MG63 (cell line): Measurements from ENCODE around the gene ANKRD12. TPM values are rescaled to one million over a fixed set of nuclear protein-coding genes. Genes with fewer than 3 reads are reported as not detected.
"Not testable (repeated sequence)": the region's sequence is repeated elsewhere in the genome, so short reads cannot be mapped to it uniquely, and the experiment has no call there.

Experiments used
- DNase-seq: peaks from one replicate; pipeline ENCODE4 v3.0.0-alpha.2; 2020
- H3K27me3 ChIP-seq: fragments of 250-450 bp; sonication (Bioruptor Pico); 2 replicates; pipeline ENCODE4 v1.5.1; 2020; ENCODE audit warnings: mild to moderate bottlenecking, moderate library complexity
- H3K36me3 ChIP-seq: fragments of 250-450 bp; sonication (Bioruptor Pico); 2 replicates; pipeline ENCODE4 v1.5.1; 2020; ENCODE audit warnings: mild to moderate bottlenecking, moderate library complexity
- H3K4me3 ChIP-seq: fragments of 250-450 bp; sonication (Bioruptor Pico); 2 replicates; pipeline ENCODE4 v1.5.1; 2020; ENCODE audit warnings: mild to moderate bottlenecking, moderate library complexity
- H3K9me3 ChIP-seq: fragments of 250-450 bp; sonication (Bioruptor Pico); 2 replicates; pipeline ENCODE4 v1.5.1; 2020; ENCODE audit warnings: mild to moderate bottlenecking, moderate library complexity
- total RNA-seq: library from RNA; depleted of rRNA; stranded (reverse); fragments of >200 nt; shearing (Covaris generic); gene quantifications from 2 replicates; pipeline ENCODE4 v1.2.3, GENCODE V29; 2014; ENCODE audit warnings: low replicate concordance

Gene ANKRD12
- total RNA-seq, 1 experiment from 2014 or later = 7.8 TPM

- no peaks in the 10 kb centered on the region; the same call in 1 of the 2 replicates for H3K36me3 ChIP-seq
Observed at GRCh38 chr18:9157806-9158205, 21.2 kb downstream of the ANKRD12 start.

GRCh38 chr18:9160014-9160413, 23.4 kb downstream of the ANKRD12 start:
- no peak overlapping the region for H3K4me3 ChIP-seq
- H3K9me3 ChIP-seq = peaks cover 14% of the 10 kb centered on the region
- no peak for DNase-seq
- no peaks in the 10 kb centered on the region; the same call in none of the 2 replicates for H3K36me3 ChIP-seq
- H3K27me3 ChIP-seq = no peaks in the 10 kb centered on the region

More at GRCh38 chr18:9157806-9158205, 21.2 kb downstream of the ANKRD12 start:
- no peak for DNase-seq
- H3K27me3 ChIP-seq = no peaks in the 10 kb centered on the region
- no peak overlapping the region for H3K4me3 ChIP-seq
- H3K9me3 ChIP-seq = peaks cover 6% of the 10 kb centered on the region

GRCh38 chr18:9162663-9163062, 26.1 kb downstream of the ANKRD12 start:
- not testable (repeated sequence) for H3K4me3 ChIP-seq, H3K27me3 ChIP-seq, DNase-seq, H3K36me3 ChIP-seq
- peaks cover 15% of the 10 kb centered on the region for H3K9me3 ChIP-seq

GRCh38 chr18:9164149-9164548, 27.6 kb downstream of the ANKRD12 start:
- H3K36me3 ChIP-seq, H3K27me3 ChIP-seq, DNase-seq, H3K4me3 ChIP-seq: not testable (repeated sequence)
- peaks cover 15% of the 10 kb centered on the region for H3K9me3 ChIP-seq

- H3K36me3 ChIP-seq, H3K4me3 ChIP-seq, DNase-seq, H3K27me3 ChIP-seq: not testable (repeated sequence)
- H3K9me3 ChIP-seq = peaks cover 15% of the 10 kb centered on the region
Observed at GRCh38 chr18:9165883-9166282, 29.3 kb downstream of the ANKRD12 start.

- not testable (repeated sequence) for H3K36me3 ChIP-seq, H3K9me3 ChIP-seq, DNase-seq, H3K4me3 ChIP-seq, H3K27me3 ChIP-seq
Observed at GRCh38 chr18:9169515-9169914, 32.9 kb downstream of the ANKRD12 start.

GRCh38 chr18:9171919-9172318, 35.3 kb downstream of the ANKRD12 start:
- DNase-seq, H3K9me3 ChIP-seq, H3K36me3 ChIP-seq, H3K4me3 ChIP-seq, H3K27me3 ChIP-seq: not testable (repeated sequence)

- H3K36me3 ChIP-seq = no peaks in the 10 kb centered on the region
- no peak for DNase-seq
- H3K27me3 ChIP-seq = no peaks in the 10 kb centered on the region
- no peak overlapping the region for H3K4me3 ChIP-seq
- no peaks in the 10 kb centered on the region for H3K9me3 ChIP-seq
Observed at GRCh38 chr18:9172506-9173127, 36.0 kb downstream of the ANKRD12 start.

GRCh38 chr18:9173770-9174233, 37.2 kb downstream of the ANKRD12 start:
- no peak overlapping the region for H3K4me3 ChIP-seq
- H3K36me3 ChIP-seq = no peaks in the 10 kb centered on the region
- no peak for DNase-seq
- H3K9me3 ChIP-seq = no peaks in the 10 kb centered on the region
- no peaks in the 10 kb centered on the region for H3K27me3 ChIP-seq

GRCh38 chr18:9174302-9174701, 37.7 kb downstream of the ANKRD12 start:
- Histone ChIP-seq H3K4me3 (no peak overlapping the region), H3K9me3 (no peaks in the 10 kb centered on the region)
- DNase-seq = no peak

GRCh38 chr18:9175115-9175514, 38.5 kb downstream of the ANKRD12 start:
- H3K27me3 ChIP-seq = no peaks in the 10 kb centered on the region
- no peaks in the 10 kb centered on the region for H3K9me3 ChIP-seq
- H3K36me3 ChIP-seq = no peaks in the 10 kb centered on the region
- no peak for DNase-seq
- no peak overlapping the region for H3K4me3 ChIP-seq

More at GRCh38 chr18:9174302-9174701, 37.7 kb downstream of the ANKRD12 start:
- no peaks in the 10 kb centered on the region for H3K36me3 ChIP-seq
- no peaks in the 10 kb centered on the region for H3K27me3 ChIP-seq

- Histone ChIP-seq H3K9me3 (no peaks in the 10 kb centered on the region), H3K27me3 (no peaks in the 10 kb centered on the region), H3K4me3 (no peak overlapping the region), H3K36me3 (no peaks in the 10 kb centered on the region)
- no peak for DNase-seq
Observed at GRCh38 chr18:9177031-9177430, 40.5 kb downstream of the ANKRD12 start.

- Histone ChIP-seq H3K9me3 (no peaks in the 10 kb centered on the region), H3K27me3 (no peaks in the 10 kb centered on the region), H3K4me3 (no peak overlapping the region), H3K36me3 (peaks cover 2% of the 10 kb centered on the region)
- no peak for DNase-seq
Observed at GRCh38 chr18:9177466-9177865, 40.9 kb downstream of the ANKRD12 start.

- H3K9me3 ChIP-seq = peaks cover 6% of the 10 kb centered on the region
- DNase-seq = no peak
- H3K36me3 ChIP-seq = peaks cover 10% of the 10 kb centered on the region
- no peaks in the 10 kb centered on the region for H3K27me3 ChIP-seq
- H3K4me3 ChIP-seq = no peak overlapping the region
Observed at GRCh38 chr18:9178557-9178956, 42.0 kb downstream of the ANKRD12 start.

- no peak overlapping the region for H3K4me3 ChIP-seq
- peaks cover 6% of the 10 kb centered on the region for H3K9me3 ChIP-seq
- DNase-seq = no peak
- peaks cover 16% of the 10 kb centered on the region for H3K36me3 ChIP-seq
- no peaks in the 10 kb centered on the region for H3K27me3 ChIP-seq
Observed at GRCh38 chr18:9181275-9181674, 44.7 kb downstream of the ANKRD12 start.

GRCh38 chr18:9182852-9183399, 46.3 kb downstream of the ANKRD12 start:
- DNase-seq = no peak

GRCh38 chr18:9184998-9185613, 48.5 kb downstream of the ANKRD12 start:
- no peaks in the 10 kb centered on the region for H3K27me3 ChIP-seq
- H3K36me3 ChIP-seq = peaks cover 21% of the 10 kb centered on the region
- DNase-seq = no peak
- peaks cover 6% of the 10 kb centered on the region for H3K9me3 ChIP-seq
- H3K4me3 ChIP-seq = no peak overlapping the region

More at GRCh38 chr18:9182852-9183399, 46.3 kb downstream of the ANKRD12 start:
- peaks cover 16% of the 10 kb centered on the region for H3K36me3 ChIP-seq
- no peaks in the 10 kb centered on the region for H3K27me3 ChIP-seq
- peaks cover 6% of the 10 kb centered on the region for H3K9me3 ChIP-seq
- H3K4me3 ChIP-seq = no peak overlapping the region
